HCT116 (cell line): ENCODE results near the gene SOCS3. TPM values are rescaled to one million over a fixed set of nuclear protein-coding genes. Genes with fewer than 3 reads are reported as not detected.

Experiments
- ATAC-seq: fragments of 200-7000 bp; cut with Tn5 transposase; 2 replicates; pipeline ENCODE4 v1.9.1; 2020; ENCODE audit warnings: mild to moderate bottlenecking, moderate library complexity
- BruUV-seq: library from RNA; stranded (reverse); fragments of 400-500 nt; replicated peaks from 2 replicates; lab custom pipeline; 2021; lab: Mats Ljungman, UMichigan
- CTCF ChIA-PET: fragments of 300-600 bp; sonication (Branson Sonifier 250); formaldehyde crosslinking; loops from one replicate; lab custom pipeline; 2021; ENCODE audit warnings: antibody characterized with exemption; lab: Charles Lee
- POLR2A ChIA-PET: fragments of 300-600, 350-600 bp; sonication (Branson Sonifier 250); formaldehyde crosslinking; loops from one replicate; lab custom pipeline; 2021; ENCODE audit warnings: antibody characterized with exemption; lab: Charles Lee
- RAD21 ChIA-PET, 2 experiments: fragments of 300-600 bp; sonication (Branson Sonifier 250); formaldehyde crosslinking; loops; one replicate each; lab custom pipeline; 2023; ENCODE audit warnings: low total read pairs in 2 of 2; ENCODE audit not compliant: uncharacterized antibody in 2 of 2, unreplicated experiment in 2 of 2, low non-redundant PET in 1 of 2; lab: Charles Lee
- DNase-seq: peaks from one replicate; pipeline ENCODE4 v3.0.0-alpha.2; 2010; ENCODE audit warnings: low read depth, low spot score
- H2AFZ ChIP-seq: fragments of 200-600 bp; shearing (Covaris generic), sonication (generic); 2 replicates; pipeline ENCODE4 v1.6.1; 2017; ENCODE audit warnings: low read depth, mixed run types, mixed read lengths, antibody characterized with exemption, low read length; ENCODE audit not compliant: poor library complexity, severe bottlenecking
- H3K27ac ChIP-seq: 2 replicates; pipeline ENCODE4 v1.5.1; 2012; ENCODE audit warnings: low read depth, low read length
- H3K27me3 ChIP-seq: fragments of 200-600 bp; sonication (generic); 2 replicates; pipeline ENCODE4 v1.6.1; 2016; ENCODE audit warnings: mixed run types, low read length, mixed read lengths; ENCODE audit not compliant: insufficient read depth
- H3K36me3 ChIP-seq, 2 experiments: fragments of 200-500 bp in 1 of 2; fragments of 200-600 bp in 1 of 2; sonication (Bioruptor generic) in 1 of 2; sonication (generic) in 1 of 2; 2 replicates each; pipeline versions ENCODE4 v1.5.1 to v1.6.1; 2014 to 2016; ENCODE audit warnings: low read length in 2 of 2, inconsistent platforms in 1 of 2, mixed read lengths in 1 of 2, mixed run types in 1 of 2; ENCODE audit not compliant: insufficient read depth in 2 of 2, control insufficient read depth in 1 of 2
- H3K4me1 ChIP-seq, 2 experiments: fragments of 200-600 bp in 1 of 2; sonication (generic) in 1 of 2; 2 replicates each; pipeline versions ENCODE4 v1.5.1 to v1.6.1; 2012 to 2017; ENCODE audit warnings: low read length in 2 of 2, inconsistent platforms in 1 of 2, mild to moderate bottlenecking in 1 of 2, mixed read lengths in 1 of 2, mixed run types in 1 of 2, moderate library complexity in 1 of 2; ENCODE audit not compliant: insufficient read depth in 2 of 2, control insufficient read depth in 1 of 2
- H3K4me2 ChIP-seq: fragments of 200-600 bp; sonication (generic); 2 replicates; pipeline ENCODE4 v1.6.1; 2017; ENCODE audit warnings: mixed run types, low read length, mixed read lengths
- H3K4me3 ChIP-seq, 2 experiments: fragments of 200-600 bp in 1 of 2; sonication (generic) in 1 of 2; replicated peaks in 1 of 2; 2 replicates each; pipeline ENCODE4 v1.5.1; 2011 to 2016; ENCODE audit warnings: low read length in 2 of 2, control low read depth in 1 of 2, low read depth in 1 of 2, mild to moderate bottlenecking in 1 of 2, mixed read lengths in 1 of 2, mixed run types in 1 of 2
- H3K79me2 ChIP-seq: fragments of 200-600 bp; sonication (generic); 2 replicates; pipeline ENCODE4 v1.6.1; 2017; ENCODE audit warnings: mild to moderate bottlenecking, mixed run types, low read length, moderate library complexity, mixed read lengths; ENCODE audit not compliant: insufficient read depth
- H3K9ac ChIP-seq: fragments of 200-600 bp; sonication (generic); 2 replicates; pipeline ENCODE4 v1.6.1; 2016; ENCODE audit warnings: low read length, mixed read lengths
- H3K9me2 ChIP-seq: fragments of 200-600 bp; sonication (generic), shearing (Covaris generic); 2 replicates; pipeline ENCODE4 v1.6.1; 2017; ENCODE audit warnings: mixed run types, mild to moderate bottlenecking, moderate library complexity; ENCODE audit not compliant: insufficient read depth
- H3K9me3 ChIP-seq, 2 experiments: fragments of 200-500 bp in 1 of 2; fragments of 200-600 bp in 1 of 2; sonication (Bioruptor generic) in 1 of 2; sonication (generic) in 1 of 2; 2 replicates each; pipeline ENCODE4 v1.6.1; 2014 to 2017; ENCODE audit warnings: low read length in 2 of 2, mixed read lengths in 2 of 2, inconsistent platforms in 1 of 2, low read depth in 1 of 2, mild to moderate bottlenecking in 1 of 2, mixed run types in 1 of 2, moderate library complexity in 1 of 2; ENCODE audit not compliant: control insufficient read depth in 1 of 2, insufficient read depth in 1 of 2
- H4K20me1 ChIP-seq: fragments of 200-600 bp; sonication (generic), shearing (Covaris generic); 2 replicates; pipeline ENCODE4 v1.6.1; 2017; ENCODE audit warnings: mixed run types, mild to moderate bottlenecking, moderate library complexity; ENCODE audit not compliant: insufficient read depth
- ATF3 ChIP-seq: IDR thresholded peaks from 2 replicates; pipeline ENCODE4 v1.6.1; 2012
- RAD21 ChIP-seq: IDR thresholded peaks from 2 replicates; pipeline ENCODE4 v1.6.1; 2012; ENCODE audit warnings: low read depth, mild to moderate bottlenecking
- REST ChIP-seq: IDR thresholded peaks from 2 replicates; pipeline ENCODE4 v1.6.1; 2012; ENCODE audit warnings: low read depth
- SIN3A ChIP-seq: IDR thresholded peaks from 2 replicates; pipeline ENCODE4 v1.6.1; 2012; ENCODE audit warnings: low read depth
- SRF ChIP-seq: IDR thresholded peaks from 2 replicates; pipeline ENCODE4 v1.6.1; 2012; ENCODE audit warnings: low read depth
- TCF7L2 ChIP-seq: IDR thresholded peaks from 2 replicates; pipeline ENCODE4 v1.7.0; 2011; ENCODE audit warnings: borderline replicate concordance, inconsistent platforms; ENCODE audit not compliant: insufficient read depth, insufficient read length; ENCODE audit errors: extremely low read depth
- intact Hi-C: fragments of 100-400 bp; cut with micrococcal nuclease; formaldehyde crosslinking; loops from 2 replicates; pipeline ENCODE4 v1.10.0; 2022
- total RNA-seq: library from RNA; stranded (reverse); gene quantifications from one replicate; pipeline ENCODE4 v1.2.1, GENCODE V29; 2021; ENCODE audit not compliant: unreplicated experiment
- TF ChIP-seq, protein P1 (sequence below): IDR thresholded peaks from 2 replicates; pipeline ENCODE4 v1.6.1; 2012

SOCS3 gene
- total RNA-seq, 1 experiment from 2014 or later, result 26.7 TPM

- no peaks in the 10 kb centered on the region for H4K20me1 ChIP-seq
- H3K4me2 ChIP-seq, result peak overlapping the region; percentile 66
- no TSS peak for BruUV-seq
- ChIA-PET POLR2A (interaction anchor here (0.9 to 1.7 kb wide), 7 partner anchors 7 to 25 kb away, joined by 3 to 8 read pairs (median 3); partner anchors contain the start of gene SOCS3), RAD21 (no interaction called here), CTCF (interaction anchor here (1.5 kb wide), 4 partner anchors 15 to 87 kb away, joined by 3 to 8 read pairs (median 3); no protein-coding TSS in a partner anchor)
- peak overlapping the region; percentile 44 for H3K9ac ChIP-seq
- H3K9me2 ChIP-seq, result no peaks in the 10 kb centered on the region
- DNase-seq (no peak), ATAC-seq (no peak)
- no peaks in the 10 kb centered on the region for H3K79me2 ChIP-seq
- intact Hi-C loops, result no loop called here
- H3K4me3 ChIP-seq, result no peak overlapping the region
- TF ChIP-seq ATF3 (no peak), TCF7L2 (no peak), RAD21 (no peak), SRF (no peak), REST (no peak), SIN3A (no peak)
- TF ChIP-seq, protein P1, sequence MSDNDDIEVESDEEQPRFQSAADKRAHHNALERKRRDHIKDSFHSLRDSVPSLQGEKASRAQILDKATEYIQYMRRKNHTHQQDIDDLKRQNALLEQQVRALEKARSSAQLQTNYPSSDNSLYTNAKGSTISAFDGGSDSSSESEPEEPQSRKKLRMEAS, result no peak
- H3K4me1 ChIP-seq, result peaks cover 57 to 90% of the 10 kb centered on the region in 2 experiments
- H3K36me3 ChIP-seq, result no peaks in the 10 kb centered on the region
- H3K27ac ChIP-seq, result peak overlapping the region; percentile 32; the same call in 1 of the 2 replicates
- H3K9me3 ChIP-seq, result no peaks in the 10 kb centered on the region
- H3K27me3 ChIP-seq, result no peaks in the 10 kb centered on the region
- H2AFZ ChIP-seq, result no peak overlapping the region
These were observed 24.7 kb downstream of the SOCS3 start for GRCh38 chr17:78335209-78335608.
